Measurements from ENCODE around the gene THADA.

DNA sequence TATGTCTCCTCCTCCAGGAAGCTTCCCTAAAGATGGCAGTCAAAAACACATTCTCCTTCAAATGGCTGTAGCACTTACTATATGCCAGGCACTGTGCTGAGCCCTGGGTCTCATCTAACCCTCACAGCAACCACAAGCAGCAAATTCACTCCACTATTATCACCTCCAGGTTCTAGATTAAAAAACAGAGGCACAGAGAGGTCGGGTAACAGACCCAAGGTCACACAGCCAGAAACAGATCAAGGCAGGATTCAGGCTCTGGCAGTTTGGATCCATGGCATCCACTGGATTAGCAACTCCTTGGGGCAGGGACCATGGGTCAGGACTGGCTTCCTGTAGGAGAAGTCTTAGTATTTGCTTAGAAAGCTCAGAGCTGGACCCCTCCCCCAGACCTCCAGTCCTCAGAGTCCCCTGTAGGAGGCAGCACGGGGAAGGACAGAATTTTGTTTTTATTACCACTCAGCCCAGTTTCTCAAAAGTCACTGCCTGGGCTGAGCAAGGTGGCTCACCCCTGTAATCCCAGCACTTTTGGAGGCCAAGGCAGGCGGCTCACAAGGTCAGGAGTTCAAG lies 403.8 kb downstream of the THADA start:
- TF ChIP-seq CTCF (IDR thresholded peaks at IDR 0.05) = no peak
- no peak for TF ChIP-seq POLR2A (IDR thresholded peaks at IDR 0.05)
- TF ChIP-seq POLR2AphosphoS5 (IDR thresholded peaks at IDR 0.05) = no peak
